ENCODE results near the gene E2F8. TPM values are rescaled to one million over a fixed set of nuclear protein-coding genes. Genes with fewer than 3 reads are reported as not detected.

E2F8 gene
- total and polyA plus RNA-seq, 9 of the 15 experiments (the other 6 are each of a cell fraction or from before 2014, with no cell fraction given): 6.9 to 23.6 (median 12.1) TPM

DNA sequence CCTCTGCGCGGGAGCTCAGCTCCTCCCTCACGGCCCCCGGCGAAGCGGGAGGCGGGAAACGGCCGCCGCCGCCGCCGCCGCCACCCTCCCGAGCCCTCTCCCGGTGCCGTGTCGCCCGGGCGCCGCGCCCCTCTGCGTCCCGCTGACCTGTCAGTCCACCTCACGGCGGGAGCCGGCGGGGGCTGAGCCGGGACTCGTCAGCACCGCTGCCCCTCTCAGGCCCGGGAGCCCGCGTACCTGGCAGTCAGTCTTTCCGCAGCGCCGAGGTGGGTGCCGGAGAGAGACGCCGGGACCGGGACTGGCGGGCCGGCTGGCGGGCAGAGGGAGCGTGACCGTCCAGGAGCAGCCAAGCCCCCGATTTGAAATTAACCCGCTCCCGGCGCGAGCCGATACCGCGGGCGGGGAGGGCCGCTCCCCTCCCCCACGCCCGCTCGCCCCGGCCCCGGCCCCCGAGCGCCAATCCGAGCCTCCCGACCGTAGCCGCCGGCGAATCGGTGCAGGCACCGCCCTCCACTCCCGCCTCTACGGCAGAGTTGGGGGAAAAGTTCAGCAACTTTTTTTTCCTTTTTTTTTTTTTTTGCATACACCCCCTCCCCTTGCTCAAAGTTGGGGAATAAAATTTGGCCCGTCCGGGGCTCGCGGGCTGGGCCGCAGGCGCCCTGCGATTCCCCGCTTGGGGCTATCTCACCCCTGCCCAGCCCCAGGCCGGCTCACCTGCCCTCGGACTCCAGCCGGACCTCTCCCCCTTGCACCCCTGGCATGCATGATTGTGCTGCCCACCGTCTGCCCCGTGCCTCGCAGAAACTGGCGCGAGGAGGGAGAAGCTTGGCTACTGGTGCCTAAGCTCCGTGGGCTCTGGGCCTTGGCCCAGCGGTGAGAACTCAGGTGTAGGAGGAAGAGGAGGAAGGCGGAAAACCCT, 774 bp upstream of the E2F8 start:
- peak; percentile 79 for ATAC-seq
- WGBS (ENCODE audit: insufficient coverage, low coverage, missing lambda C conversion rate): 2% methylated on average over 24 of the region's 92 CpGs
- Histone ChIP-seq H3K9ac (ENCODE audit: insufficient read depth in 1 of 2, low read depth in 2 of 2, low read length in 2 of 2) (peak overlapping the region; percentile 95 to 97), H3K27me3 (ENCODE audit: control insufficient read depth in 2 of 2, insufficient read depth in 2 of 2, low read length in 2 of 2) (no peaks in the 10 kb centered on the region; a peak in 1 of 5 replicates), H3K4me3 (peak overlapping the region; percentile 73), H4K20me1 (replicated peaks; ENCODE audit: control insufficient read depth, insufficient read depth, low read length) (no peaks in the 10 kb centered on the region), H3K9me1 (ENCODE audit: control insufficient read depth, insufficient read depth, low read length) (no peaks in the 10 kb centered on the region), H3K27ac (ENCODE audit: extremely low read depth, low read depth, low read length) (peak overlapping the region; percentile 97), H3K4me2 (ENCODE audit: insufficient read depth, low read length) (peak overlapping the region; percentile 73), H3K4me1 (replicated peaks in 1 of 2; ENCODE audit: control insufficient read depth in 2 of 2, insufficient read depth in 2 of 2, low read length in 2 of 2) (peaks cover 8 to 14% of the 10 kb centered on the region in 2 experiments; a peak in 3 of 5 replicates), H3K79me2 (ENCODE audit: control insufficient read depth, insufficient read depth, low read length) (peaks cover 31% of the 10 kb centered on the region), H3K36me3 (ENCODE audit: control insufficient read depth, insufficient read depth, low read length) (peaks cover 29% of the 10 kb centered on the region), H2AFZ (ENCODE audit: low read depth, low read length) (peak overlapping the region; percentile 86), H3K9me3 (replicated peaks; ENCODE audit: control insufficient read depth, insufficient read depth, low read depth, low read length) (no peaks in the 10 kb centered on the region)
- CTCF ChIA-PET (ENCODE audit: low intra/inter-chr PET ratio): no interaction called here
- intact Hi-C loops (cut with micrococcal nuclease): no loop called here
- POLR2A ChIA-PET: interaction anchor here (0.6 to 1.1 kb wide), 5 partner anchors 12 to 164 kb away, joined by 3 to 4 read pairs (median 3); no protein-coding TSS in a partner anchor
- no peak for FAIRE-seq
- in situ Hi-C loops (cut with MboI): no loop called here
- peak; percentile 73 to 90 (median 83) for DNase-seq (ENCODE audit: extremely low read depth in 1 of 4, low spot score in 3 of 4)
- BruUV-seq (replicated peaks): TSS peak; percentile 50
- TF ChIP-seq, protein P1, sequence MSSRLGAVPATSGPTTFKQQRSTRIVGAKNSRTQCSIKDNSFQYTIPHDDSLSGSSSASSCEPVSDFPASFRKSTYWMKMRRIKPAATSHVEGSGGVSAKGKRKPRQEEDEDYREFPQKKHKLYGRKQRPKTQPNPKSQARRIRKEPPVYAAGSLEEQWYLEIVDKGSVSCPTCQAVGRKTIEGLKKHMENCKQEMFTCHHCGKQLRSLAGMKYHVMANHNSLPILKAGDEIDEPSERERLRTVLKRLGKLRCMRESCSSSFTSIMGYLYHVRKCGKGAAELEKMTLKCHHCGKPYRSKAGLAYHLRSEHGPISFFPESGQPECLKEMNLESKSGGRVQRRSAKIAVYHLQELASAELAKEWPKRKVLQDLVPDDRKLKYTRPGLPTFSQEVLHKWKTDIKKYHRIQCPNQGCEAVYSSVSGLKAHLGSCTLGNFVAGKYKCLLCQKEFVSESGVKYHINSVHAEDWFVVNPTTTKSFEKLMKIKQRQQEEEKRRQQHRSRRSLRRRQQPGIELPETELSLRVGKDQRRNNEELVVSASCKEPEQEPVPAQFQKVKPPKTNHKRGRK (tag; IDR thresholded peaks at IDR 0.05): no peak
- TF ChIP-seq HNRNPL (IDR thresholded peaks at IDR 0.05; ENCODE audit: low read depth, low read length) (no peak), ZNF41 (CRISPR knock-in tag; conservative IDR thresholded peaks at IDR 0.05) (no peak), XRCC4 (IDR thresholded peaks at IDR 0.05; ENCODE audit: extremely low read depth, insufficient read depth, insufficient read length) (no peak), ZNF274 (IDR thresholded peaks at IDR 0.05; ENCODE audit: borderline replicate concordance, low read depth, low read length) (no peak), RBBP5 (IDR thresholded peaks at IDR 0.05; ENCODE audit: borderline replicate concordance, insufficient read depth, low read length, poor library complexity, severe bottlenecking) (peak; percentile 37), FOSL1 (tag; conservative IDR thresholded peaks at IDR 0.05) (no peak), PHF20 (IDR thresholded peaks at IDR 0.05; ENCODE audit: partially characterized antibody) (no peak), FOXK2 (conservative IDR thresholded peaks at IDR 0.05 in 1 of 2, IDR thresholded peaks at IDR 0.05 in 1 of 2; ENCODE audit: low read depth in 2 of 2) (no peak), SIRT6 (IDR thresholded peaks at IDR 0.05; ENCODE audit: low read depth, low read length) (no peak), THRAP3 (IDR thresholded peaks at IDR 0.05; ENCODE audit: borderline replicate concordance) (no peak), ZNF263 (CRISPR knock-in tag; IDR thresholded peaks at IDR 0.05; ENCODE audit: borderline replicate concordance) (no peak), L3MBTL2 (IDR thresholded peaks at IDR 0.05) (peak; percentile 2; the same call in 1 of the 2 replicates), BDP1 (IDR thresholded peaks at IDR 0.05; ENCODE audit: insufficient read depth, insufficient read length) (no peak), PHF8 (IDR thresholded peaks at IDR 0.05; ENCODE audit: borderline replicate concordance, low read length) (peak; percentile 75; the same call in 1 of the 2 replicates)
- TF ChIP-seq, protein P2, sequence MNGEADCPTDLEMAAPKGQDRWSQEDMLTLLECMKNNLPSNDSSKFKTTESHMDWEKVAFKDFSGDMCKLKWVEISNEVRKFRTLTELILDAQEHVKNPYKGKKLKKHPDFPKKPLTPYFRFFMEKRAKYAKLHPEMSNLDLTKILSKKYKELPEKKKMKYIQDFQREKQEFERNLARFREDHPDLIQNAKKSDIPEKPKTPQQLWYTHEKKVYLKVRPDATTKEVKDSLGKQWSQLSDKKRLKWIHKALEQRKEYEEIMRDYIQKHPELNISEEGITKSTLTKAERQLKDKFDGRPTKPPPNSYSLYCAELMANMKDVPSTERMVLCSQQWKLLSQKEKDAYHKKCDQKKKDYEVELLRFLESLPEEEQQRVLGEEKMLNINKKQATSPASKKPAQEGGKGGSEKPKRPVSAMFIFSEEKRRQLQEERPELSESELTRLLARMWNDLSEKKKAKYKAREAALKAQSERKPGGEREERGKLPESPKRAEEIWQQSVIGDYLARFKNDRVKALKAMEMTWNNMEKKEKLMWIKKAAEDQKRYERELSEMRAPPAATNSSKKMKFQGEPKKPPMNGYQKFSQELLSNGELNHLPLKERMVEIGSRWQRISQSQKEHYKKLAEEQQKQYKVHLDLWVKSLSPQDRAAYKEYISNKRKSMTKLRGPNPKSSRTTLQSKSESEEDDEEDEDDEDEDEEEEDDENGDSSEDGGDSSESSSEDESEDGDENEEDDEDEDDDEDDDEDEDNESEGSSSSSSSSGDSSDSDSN (IDR thresholded peaks at IDR 0.05; ENCODE audit: borderline replicate concordance in 1 of 2, low read depth in 2 of 2, low read length in 2 of 2): 0 out of 4 replicates have a peak, but pooled peaks of 1 of the 2 experiments have one; percentile 43
- TF ChIP-seq, protein P3, sequence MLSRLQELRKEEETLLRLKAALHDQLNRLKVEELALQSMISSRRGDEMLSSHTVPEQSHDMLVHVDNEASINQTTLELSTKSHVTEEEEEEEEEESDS (CRISPR knock-in tag; IDR thresholded peaks at IDR 0.05): no peak

All from K562 (cell line).